SH-SY5Y (cell line): Measurements from ENCODE around the gene CCDC137.

Source experiments
- GATA2 ChIP-seq: IDR thresholded peaks from 2 replicates; pipeline ENCODE4 v1.6.1; 2011; ENCODE audit warnings: mild to moderate bottlenecking, low read depth, low read length
- GATA3 ChIP-seq: IDR thresholded peaks from 2 replicates; pipeline ENCODE4 v1.6.1; 2011; ENCODE audit warnings: low read depth, mild to moderate bottlenecking, low read length, moderate library complexity

DNA sequence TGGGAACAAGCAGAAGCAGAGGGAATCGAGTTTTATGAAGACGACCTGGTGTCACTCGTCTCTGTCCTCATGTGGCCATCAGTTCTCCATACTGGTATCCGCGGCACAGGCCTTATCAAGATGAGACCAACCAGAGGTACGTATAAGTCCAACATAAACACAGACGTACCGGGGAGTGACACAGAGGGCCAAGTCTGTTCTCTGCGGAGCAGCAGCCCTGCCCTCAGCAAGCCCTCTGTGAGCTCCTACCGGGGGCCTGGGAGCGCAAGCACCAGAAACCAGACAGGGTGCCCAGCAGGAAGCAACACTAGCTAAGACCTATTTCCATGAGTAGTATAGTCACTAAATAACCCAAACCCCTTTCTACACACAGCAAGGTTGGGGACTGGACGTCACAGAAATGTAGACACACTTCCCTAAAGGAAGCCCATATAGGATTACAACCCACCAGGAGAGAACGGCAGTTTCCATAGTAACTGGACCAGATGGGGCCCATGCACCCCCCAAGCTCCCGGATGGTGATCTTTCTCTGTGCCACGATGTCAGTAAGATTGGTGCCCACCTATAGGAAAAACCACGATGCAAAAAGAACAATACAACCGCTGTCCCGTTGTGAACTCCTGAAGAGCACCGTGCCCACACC lies 16.1 kb downstream of the CCDC137 start:
- TF ChIP-seq GATA2 (no peak), GATA3 (no peak)
